HCT116 (cell line): ENCODE data around the gene MMP15. TPM values are rescaled to one million over a fixed set of nuclear protein-coding genes. Genes with fewer than 3 reads are reported as not detected.

Source experiments
- ATAC-seq: fragments of 200-7000 bp; cut with Tn5 transposase; 2 replicates; pipeline ENCODE4 v1.9.1; 2020; ENCODE audit warnings: mild to moderate bottlenecking, moderate library complexity
- BruUV-seq: library from RNA; stranded (reverse); fragments of 400-500 nt; replicated peaks from 2 replicates; lab custom pipeline; 2021; lab: Mats Ljungman, UMichigan
- CTCF ChIA-PET: fragments of 300-600 bp; sonication (Branson Sonifier 250); formaldehyde crosslinking; loops from one replicate; lab custom pipeline; 2021; ENCODE audit warnings: antibody characterized with exemption; lab: Charles Lee
- POLR2A ChIA-PET: fragments of 300-600, 350-600 bp; sonication (Branson Sonifier 250); formaldehyde crosslinking; loops from one replicate; lab custom pipeline; 2021; ENCODE audit warnings: antibody characterized with exemption; lab: Charles Lee
- RAD21 ChIA-PET, 2 experiments: fragments of 300-600 bp; sonication (Branson Sonifier 250); formaldehyde crosslinking; loops; one replicate each; lab custom pipeline; 2023; ENCODE audit warnings: low total read pairs in 2 of 2; ENCODE audit not compliant: uncharacterized antibody in 2 of 2, unreplicated experiment in 2 of 2, low non-redundant PET in 1 of 2; lab: Charles Lee
- DNase-seq: peaks from one replicate; pipeline ENCODE4 v3.0.0-alpha.2; 2010; ENCODE audit warnings: low read depth, low spot score
- H2AFZ ChIP-seq: fragments of 200-600 bp; shearing (Covaris generic), sonication (generic); 2 replicates; pipeline ENCODE4 v1.6.1; 2017; ENCODE audit warnings: low read depth, mixed run types, mixed read lengths, antibody characterized with exemption, low read length; ENCODE audit not compliant: poor library complexity, severe bottlenecking
- H3K27ac ChIP-seq: 2 replicates; pipeline ENCODE4 v1.5.1; 2012; ENCODE audit warnings: low read depth, low read length
- H3K27me3 ChIP-seq: fragments of 200-600 bp; sonication (generic); 2 replicates; pipeline ENCODE4 v1.6.1; 2016; ENCODE audit warnings: mixed run types, low read length, mixed read lengths; ENCODE audit not compliant: insufficient read depth
- H3K36me3 ChIP-seq, 2 experiments: fragments of 200-500 bp in 1 of 2; fragments of 200-600 bp in 1 of 2; sonication (Bioruptor generic) in 1 of 2; sonication (generic) in 1 of 2; 2 replicates each; pipeline versions ENCODE4 v1.5.1 to v1.6.1; 2014 to 2016; ENCODE audit warnings: low read length in 2 of 2, inconsistent platforms in 1 of 2, mixed read lengths in 1 of 2, mixed run types in 1 of 2; ENCODE audit not compliant: insufficient read depth in 2 of 2, control insufficient read depth in 1 of 2
- H3K4me1 ChIP-seq, 2 experiments: fragments of 200-600 bp in 1 of 2; sonication (generic) in 1 of 2; 2 replicates each; pipeline versions ENCODE4 v1.5.1 to v1.6.1; 2012 to 2017; ENCODE audit warnings: low read length in 2 of 2, inconsistent platforms in 1 of 2, mild to moderate bottlenecking in 1 of 2, mixed read lengths in 1 of 2, mixed run types in 1 of 2, moderate library complexity in 1 of 2; ENCODE audit not compliant: insufficient read depth in 2 of 2, control insufficient read depth in 1 of 2
- H3K4me2 ChIP-seq: fragments of 200-600 bp; sonication (generic); 2 replicates; pipeline ENCODE4 v1.6.1; 2017; ENCODE audit warnings: mixed run types, low read length, mixed read lengths
- H3K4me3 ChIP-seq, 2 experiments: fragments of 200-600 bp in 1 of 2; sonication (generic) in 1 of 2; replicated peaks in 1 of 2; 2 replicates each; pipeline ENCODE4 v1.5.1; 2011 to 2016; ENCODE audit warnings: low read length in 2 of 2, control low read depth in 1 of 2, low read depth in 1 of 2, mild to moderate bottlenecking in 1 of 2, mixed read lengths in 1 of 2, mixed run types in 1 of 2
- H3K79me2 ChIP-seq: fragments of 200-600 bp; sonication (generic); 2 replicates; pipeline ENCODE4 v1.6.1; 2017; ENCODE audit warnings: mild to moderate bottlenecking, mixed run types, low read length, moderate library complexity, mixed read lengths; ENCODE audit not compliant: insufficient read depth
- H3K9ac ChIP-seq: fragments of 200-600 bp; sonication (generic); 2 replicates; pipeline ENCODE4 v1.6.1; 2016; ENCODE audit warnings: low read length, mixed read lengths
- H3K9me2 ChIP-seq: fragments of 200-600 bp; sonication (generic), shearing (Covaris generic); 2 replicates; pipeline ENCODE4 v1.6.1; 2017; ENCODE audit warnings: mixed run types, mild to moderate bottlenecking, moderate library complexity; ENCODE audit not compliant: insufficient read depth
- H3K9me3 ChIP-seq, 2 experiments: fragments of 200-500 bp in 1 of 2; fragments of 200-600 bp in 1 of 2; sonication (Bioruptor generic) in 1 of 2; sonication (generic) in 1 of 2; 2 replicates each; pipeline ENCODE4 v1.6.1; 2014 to 2017; ENCODE audit warnings: low read length in 2 of 2, mixed read lengths in 2 of 2, inconsistent platforms in 1 of 2, low read depth in 1 of 2, mild to moderate bottlenecking in 1 of 2, mixed run types in 1 of 2, moderate library complexity in 1 of 2; ENCODE audit not compliant: control insufficient read depth in 1 of 2, insufficient read depth in 1 of 2
- H4K20me1 ChIP-seq: fragments of 200-600 bp; sonication (generic), shearing (Covaris generic); 2 replicates; pipeline ENCODE4 v1.6.1; 2017; ENCODE audit warnings: mixed run types, mild to moderate bottlenecking, moderate library complexity; ENCODE audit not compliant: insufficient read depth
- CBX3 ChIP-seq: IDR thresholded peaks from 2 replicates; pipeline ENCODE4 v1.6.1; 2012; ENCODE audit warnings: low read depth
- CEBPB ChIP-seq: IDR thresholded peaks from 2 replicates; pipeline ENCODE4 v1.6.1; 2012; ENCODE audit warnings: low read depth
- EGR1 ChIP-seq: IDR thresholded peaks from 2 replicates; pipeline ENCODE4 v1.6.1; 2012; ENCODE audit warnings: low read depth
- ELF1 ChIP-seq: IDR thresholded peaks from 2 replicates; pipeline ENCODE4 v1.6.1; 2012; ENCODE audit warnings: low read depth, borderline replicate concordance
- EZH2 ChIP-seq: fragments of 200-600 bp; sonication (generic); IDR thresholded peaks from 2 replicates; pipeline ENCODE4 v1.6.1; 2017; ENCODE audit warnings: antibody characterized with exemption, mixed run types
- EZH2phosphoT487 ChIP-seq: fragments of 200-600 bp; IDR thresholded peaks from 2 replicates; pipeline ENCODE4 v1.6.1; 2018; ENCODE audit warnings: antibody characterized with exemption, borderline replicate concordance
- JUND ChIP-seq: IDR thresholded peaks from 2 replicates; pipeline ENCODE4 v1.6.1; 2012
- POLR2A ChIP-seq: IDR thresholded peaks from 2 replicates; pipeline ENCODE4 v1.7.0; 2011; ENCODE audit warnings: borderline replicate concordance; ENCODE audit not compliant: insufficient read depth, insufficient read length; ENCODE audit errors: extremely low read depth
- POLR2AphosphoS5 ChIP-seq: IDR thresholded peaks from 2 replicates; pipeline ENCODE4 v1.6.1; 2011; ENCODE audit warnings: mild to moderate bottlenecking, low read depth, low read length, moderate library complexity
- RAD21 ChIP-seq: IDR thresholded peaks from 2 replicates; pipeline ENCODE4 v1.6.1; 2012; ENCODE audit warnings: low read depth, mild to moderate bottlenecking
- SIN3A ChIP-seq: IDR thresholded peaks from 2 replicates; pipeline ENCODE4 v1.6.1; 2012; ENCODE audit warnings: low read depth
- SP1 ChIP-seq: IDR thresholded peaks from 2 replicates; pipeline ENCODE4 v1.6.1; 2012; ENCODE audit warnings: low read depth
- SRF ChIP-seq: IDR thresholded peaks from 2 replicates; pipeline ENCODE4 v1.6.1; 2012; ENCODE audit warnings: low read depth
- YY1 ChIP-seq: IDR thresholded peaks from 2 replicates; pipeline ENCODE4 v1.6.1; 2011; ENCODE audit warnings: low read length, low read depth, moderate library complexity, mild to moderate bottlenecking; ENCODE audit not compliant: insufficient replicate concordance; ENCODE audit errors: extremely low read depth
- ZFX ChIP-seq: fragments of 450-650 bp; IDR thresholded peaks from 2 replicates; pipeline ENCODE4 v1.6.1; 2017
- intact Hi-C: fragments of 100-400 bp; cut with micrococcal nuclease; formaldehyde crosslinking; loops from 2 replicates; pipeline ENCODE4 v1.10.0; 2022
- total RNA-seq: library from RNA; stranded (reverse); gene quantifications from one replicate; pipeline ENCODE4 v1.2.1, GENCODE V29; 2021; ENCODE audit not compliant: unreplicated experiment
- TF ChIP-seq, protein P1 (sequence below): IDR thresholded peaks from 2 replicates; pipeline ENCODE4 v1.6.1; 2012; ENCODE audit warnings: low read depth
- TF ChIP-seq, protein P2 (sequence below): IDR thresholded peaks from 2 replicates; pipeline ENCODE4 v1.6.1; 2012
- TF ChIP-seq, protein P3 (sequence below), 3 experiments: fragments of 200-600 bp in 1 of 3; sonication (generic) in 1 of 3; IDR thresholded peaks in 2 of 3; conservative IDR thresholded peaks in 1 of 3; 2 replicates each; pipeline ENCODE4 v1.5.1; 2012 to 2017; ENCODE audit warnings: low read depth in 2 of 3, low read length in 2 of 3, antibody characterized with exemption in 1 of 3, borderline replicate concordance in 1 of 3, control low read depth in 1 of 3, mild to moderate bottlenecking in 1 of 3, mixed read lengths in 1 of 3, mixed run types in 1 of 3, moderate library complexity in 1 of 3; ENCODE audit not compliant: insufficient read depth in 1 of 3
- TF ChIP-seq, protein P4 (sequence below): IDR thresholded peaks from 2 replicates; pipeline ENCODE4 v1.6.1; 2012

Gene MMP15
- total RNA-seq, 1 experiment from 2014 or later, result 38.5 TPM

DNA sequence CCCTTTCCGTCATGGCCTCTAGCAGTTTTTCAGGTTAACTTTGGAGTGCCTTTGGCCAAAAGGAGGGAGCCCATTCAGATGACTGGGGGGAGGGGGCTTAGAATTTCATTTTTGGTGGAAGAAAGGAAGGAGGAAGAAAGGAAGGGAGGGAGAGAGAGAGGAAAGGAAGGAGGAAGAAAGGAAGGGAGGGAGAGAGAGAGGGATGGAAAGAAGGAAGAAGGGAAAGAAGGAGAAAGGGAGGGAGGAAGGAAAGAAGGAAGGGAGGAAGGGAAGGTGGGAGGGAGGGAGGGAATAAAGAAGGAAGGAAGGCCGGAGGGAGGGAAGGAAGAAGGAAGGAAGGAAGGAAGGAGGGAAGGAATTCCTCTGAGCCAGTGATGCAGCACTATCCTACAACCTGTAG is 25.7 kb downstream of the MMP15 start:
- Histone ChIP-seq H2AFZ (no peak overlapping the region), H3K9me2 (no peaks in the 10 kb centered on the region), H3K79me2 (no peaks in the 10 kb centered on the region), H4K20me1 (no peaks in the 10 kb centered on the region), H3K4me3 (no peak overlapping the region), H3K4me2 (no peak overlapping the region), H3K27ac (no peak overlapping the region), H3K9ac (no peak overlapping the region), H3K27me3 (no peaks in the 10 kb centered on the region), H3K9me3 (no peaks in the 10 kb centered on the region), H3K36me3 (no peaks in the 10 kb centered on the region), H3K4me1 (no peaks in the 10 kb centered on the region)
- intact Hi-C loops, result no loop called here
- ChIA-PET RAD21 (no interaction called here), POLR2A (no interaction called here), CTCF (interaction anchor here (1.3 kb wide), 1 partner anchor 46 kb away, joined by 9 read pairs; no protein-coding TSS in a partner anchor)
- TF ChIP-seq ELF1 (no peak), ZFX (no peak), SRF (no peak), YY1 (no peak), EZH2phosphoT487 (no peak), SP1 (no peak), POLR2A (no peak), RAD21 (no peak), POLR2AphosphoS5 (no peak), SIN3A (no peak), CBX3 (no peak), CEBPB (no peak), EZH2 (no peak), EGR1 (no peak), JUND (no peak)
- TF ChIP-seq, protein P1, sequence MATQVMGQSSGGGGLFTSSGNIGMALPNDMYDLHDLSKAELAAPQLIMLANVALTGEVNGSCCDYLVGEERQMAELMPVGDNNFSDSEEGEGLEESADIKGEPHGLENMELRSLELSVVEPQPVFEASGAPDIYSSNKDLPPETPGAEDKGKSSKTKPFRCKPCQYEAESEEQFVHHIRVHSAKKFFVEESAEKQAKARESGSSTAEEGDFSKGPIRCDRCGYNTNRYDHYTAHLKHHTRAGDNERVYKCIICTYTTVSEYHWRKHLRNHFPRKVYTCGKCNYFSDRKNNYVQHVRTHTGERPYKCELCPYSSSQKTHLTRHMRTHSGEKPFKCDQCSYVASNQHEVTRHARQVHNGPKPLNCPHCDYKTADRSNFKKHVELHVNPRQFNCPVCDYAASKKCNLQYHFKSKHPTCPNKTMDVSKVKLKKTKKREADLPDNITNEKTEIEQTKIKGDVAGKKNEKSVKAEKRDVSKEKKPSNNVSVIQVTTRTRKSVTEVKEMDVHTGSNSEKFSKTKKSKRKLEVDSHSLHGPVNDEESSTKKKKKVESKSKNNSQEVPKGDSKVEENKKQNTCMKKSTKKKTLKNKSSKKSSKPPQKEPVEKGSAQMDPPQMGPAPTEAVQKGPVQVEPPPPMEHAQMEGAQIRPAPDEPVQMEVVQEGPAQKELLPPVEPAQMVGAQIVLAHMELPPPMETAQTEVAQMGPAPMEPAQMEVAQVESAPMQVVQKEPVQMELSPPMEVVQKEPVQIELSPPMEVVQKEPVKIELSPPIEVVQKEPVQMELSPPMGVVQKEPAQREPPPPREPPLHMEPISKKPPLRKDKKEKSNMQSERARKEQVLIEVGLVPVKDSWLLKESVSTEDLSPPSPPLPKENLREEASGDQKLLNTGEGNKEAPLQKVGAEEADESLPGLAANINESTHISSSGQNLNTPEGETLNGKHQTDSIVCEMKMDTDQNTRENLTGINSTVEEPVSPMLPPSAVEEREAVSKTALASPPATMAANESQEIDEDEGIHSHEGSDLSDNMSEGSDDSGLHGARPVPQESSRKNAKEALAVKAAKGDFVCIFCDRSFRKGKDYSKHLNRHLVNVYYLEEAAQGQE, result no peak
- TF ChIP-seq, protein P2, sequence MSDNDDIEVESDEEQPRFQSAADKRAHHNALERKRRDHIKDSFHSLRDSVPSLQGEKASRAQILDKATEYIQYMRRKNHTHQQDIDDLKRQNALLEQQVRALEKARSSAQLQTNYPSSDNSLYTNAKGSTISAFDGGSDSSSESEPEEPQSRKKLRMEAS, result no peak
- TF ChIP-seq, protein P3, sequence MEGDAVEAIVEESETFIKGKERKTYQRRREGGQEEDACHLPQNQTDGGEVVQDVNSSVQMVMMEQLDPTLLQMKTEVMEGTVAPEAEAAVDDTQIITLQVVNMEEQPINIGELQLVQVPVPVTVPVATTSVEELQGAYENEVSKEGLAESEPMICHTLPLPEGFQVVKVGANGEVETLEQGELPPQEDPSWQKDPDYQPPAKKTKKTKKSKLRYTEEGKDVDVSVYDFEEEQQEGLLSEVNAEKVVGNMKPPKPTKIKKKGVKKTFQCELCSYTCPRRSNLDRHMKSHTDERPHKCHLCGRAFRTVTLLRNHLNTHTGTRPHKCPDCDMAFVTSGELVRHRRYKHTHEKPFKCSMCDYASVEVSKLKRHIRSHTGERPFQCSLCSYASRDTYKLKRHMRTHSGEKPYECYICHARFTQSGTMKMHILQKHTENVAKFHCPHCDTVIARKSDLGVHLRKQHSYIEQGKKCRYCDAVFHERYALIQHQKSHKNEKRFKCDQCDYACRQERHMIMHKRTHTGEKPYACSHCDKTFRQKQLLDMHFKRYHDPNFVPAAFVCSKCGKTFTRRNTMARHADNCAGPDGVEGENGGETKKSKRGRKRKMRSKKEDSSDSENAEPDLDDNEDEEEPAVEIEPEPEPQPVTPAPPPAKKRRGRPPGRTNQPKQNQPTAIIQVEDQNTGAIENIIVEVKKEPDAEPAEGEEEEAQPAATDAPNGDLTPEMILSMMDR (IDR thresholded peaks at IDR 0.05 in 2 of 3, conservative IDR thresholded peaks at IDR 0.05 in 1 of 3; ENCODE audit: borderline replicate concordance in 1 of 3, insufficient read depth in 1 of 3, low read depth in 2 of 3, low read length in 2 of 3), result no peak
- TF ChIP-seq, protein P4, sequence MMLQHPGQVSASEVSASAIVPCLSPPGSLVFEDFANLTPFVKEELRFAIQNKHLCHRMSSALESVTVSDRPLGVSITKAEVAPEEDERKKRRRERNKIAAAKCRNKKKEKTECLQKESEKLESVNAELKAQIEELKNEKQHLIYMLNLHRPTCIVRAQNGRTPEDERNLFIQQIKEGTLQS, result no peak
- no TSS peak for BruUV-seq
- DNase-seq (no peak), ATAC-seq (no peak)
